NB4 (cell line): ENCODE measurements around the gene THAP2.

Experiments used
- CTCF ChIP-seq: IDR thresholded peaks from one replicate; pipeline ENCODE4 v1.5.1; 2012; ENCODE audit warnings: low read depth, low read length
- MAX ChIP-seq: IDR thresholded peaks from 2 replicates; pipeline ENCODE4 v1.6.1; 2011; ENCODE audit warnings: low read depth, low read length
- POLR2A ChIP-seq: IDR thresholded peaks from 2 replicates; pipeline ENCODE4 v1.6.1; 2011; ENCODE audit warnings: mild to moderate bottlenecking; ENCODE audit not compliant: insufficient read length; ENCODE audit errors: extremely low read depth

GRCh38 chr12:71683633-71684032 lies 19.5 kb downstream of the THAP2 start:
- no peak for TF ChIP-seq CTCF
- no peak for TF ChIP-seq POLR2A
- no peak for TF ChIP-seq MAX
